Mesodermal cell (in vitro differentiated cells): ENCODE measurements around the gene SNX33.
"Not testable (repeated sequence)": the region's sequence is repeated elsewhere in the genome, so short reads cannot be mapped to it uniquely, and the experiment has no call there.

Experiments
- H3K27ac ChIP-seq: 2 replicates; pipeline ENCODE4 v1.7.0; 2013; ENCODE audit warnings: mild to moderate bottlenecking, low read depth, low read length, moderate library complexity; ENCODE audit not compliant: severe bottlenecking
- H3K36me3 ChIP-seq: 2 replicates; pipeline ENCODE4 v1.7.1; 2013; ENCODE audit warnings: mild to moderate bottlenecking, low read length, moderate library complexity; ENCODE audit not compliant: control insufficient read depth, insufficient read depth
- H3K4me1 ChIP-seq: one replicate; pipeline ENCODE4 v1.7.1; 2013; ENCODE audit warnings: mild to moderate bottlenecking, low read length; ENCODE audit not compliant: insufficient read depth, control insufficient read depth, poor library complexity, severe bottlenecking
- H3K4me3 ChIP-seq: 2 replicates; pipeline ENCODE4 v1.7.0; 2013; ENCODE audit warnings: low read length, control low read depth, mild to moderate bottlenecking; ENCODE audit not compliant: insufficient read depth, poor library complexity, severe bottlenecking; ENCODE audit errors: extremely low read depth
- H3K9me3 ChIP-seq: 2 replicates; pipeline ENCODE4 v1.7.1; 2013; ENCODE audit warnings: mild to moderate bottlenecking, low read length, moderate library complexity; ENCODE audit not compliant: control insufficient read depth
- whole genome bisulfite sequencing, 2 experiments: methylation state at CpG; one replicate each; pipeline ENCODE4 v1.1.5; 2013; ENCODE audit warnings: missing lambda C conversion rate in 2 of 2; ENCODE audit not compliant: insufficient coverage in 2 of 2; 5-methylcytosine and 5-hydroxymethylcytosine counted together

SNX33 gene

GRCh38 chr15:75688278-75688557, 40.5 kb downstream of the SNX33 start:
- Histone ChIP-seq H3K4me3 (no peak overlapping the region), H3K27ac (no peak overlapping the region), H3K36me3 (peaks cover 22% of the 10 kb centered on the region), H3K9me3 (no peaks in the 10 kb centered on the region), H3K4me1 (peaks cover 2% of the 10 kb centered on the region)
- WGBS, 2 experiments, result 97 to 98% methylated on average over 6 of the region's 7 CpGs

- Histone ChIP-seq H3K9me3 (no peaks in the 10 kb centered on the region), H3K36me3 (peaks cover 22% of the 10 kb centered on the region), H3K27ac (no peak overlapping the region), H3K4me1 (peaks cover 8% of the 10 kb centered on the region), H3K4me3 (no peak overlapping the region)
- WGBS, 2 experiments, result 98% methylated on average over 21 to 22 of the region's 26 CpGs
Observed at GRCh38 chr15:75688831-75689230, 41.1 kb downstream of the SNX33 start.

DNA sequence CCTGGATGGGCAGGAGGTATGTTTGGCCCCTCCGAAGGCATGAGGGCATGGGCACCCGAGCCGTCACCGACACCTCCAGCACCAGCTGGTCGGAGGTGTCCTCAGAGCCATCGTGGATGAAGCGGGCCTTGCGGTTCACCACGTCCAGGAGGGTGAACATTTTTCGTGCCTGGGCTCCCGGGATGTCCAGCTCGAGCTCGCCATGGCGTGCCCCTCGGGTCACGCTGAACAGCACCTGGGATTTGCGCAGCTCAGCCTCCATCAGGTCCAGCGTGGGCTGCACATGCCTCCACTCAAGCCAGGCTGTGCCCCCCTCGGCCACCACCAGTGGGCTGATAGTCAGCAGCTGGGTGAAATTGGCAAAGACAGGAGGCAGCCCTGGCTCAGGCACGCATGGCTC, 41.7 kb downstream of the SNX33 start:
- not testable (repeated sequence) for H3K27ac ChIP-seq, H3K4me3 ChIP-seq, H3K9me3 ChIP-seq
- Histone ChIP-seq H3K4me1 (peaks cover 14% of the 10 kb centered on the region), H3K36me3 (peaks cover 22% of the 10 kb centered on the region)
- WGBS, 2 experiments, result 92 to 95% methylated on average over 18 to 19 of the region's 20 CpGs

GRCh38 chr15:75692311-75692710, 44.6 kb downstream of the SNX33 start:
- H3K36me3 ChIP-seq, result peaks cover 14% of the 10 kb centered on the region
- H3K4me3 ChIP-seq, H3K27ac ChIP-seq, H3K9me3 ChIP-seq: not testable (repeated sequence)
- peaks cover 43% of the 10 kb centered on the region for H3K4me1 ChIP-seq
- WGBS, 2 experiments, result 85 to 91% methylated on average over 3 of the region's 4 CpGs

GRCh38 chr15:75693028-75693427, 45.3 kb downstream of the SNX33 start:
- not testable (repeated sequence) for H3K9me3 ChIP-seq, H3K36me3 ChIP-seq, H3K4me3 ChIP-seq, H3K27ac ChIP-seq
- WGBS, 2 experiments, result 93 to 97% methylated on average over 7 to 9 of the region's 15 CpGs
- H3K4me1 ChIP-seq, result peaks cover 49% of the 10 kb centered on the region

DNA sequence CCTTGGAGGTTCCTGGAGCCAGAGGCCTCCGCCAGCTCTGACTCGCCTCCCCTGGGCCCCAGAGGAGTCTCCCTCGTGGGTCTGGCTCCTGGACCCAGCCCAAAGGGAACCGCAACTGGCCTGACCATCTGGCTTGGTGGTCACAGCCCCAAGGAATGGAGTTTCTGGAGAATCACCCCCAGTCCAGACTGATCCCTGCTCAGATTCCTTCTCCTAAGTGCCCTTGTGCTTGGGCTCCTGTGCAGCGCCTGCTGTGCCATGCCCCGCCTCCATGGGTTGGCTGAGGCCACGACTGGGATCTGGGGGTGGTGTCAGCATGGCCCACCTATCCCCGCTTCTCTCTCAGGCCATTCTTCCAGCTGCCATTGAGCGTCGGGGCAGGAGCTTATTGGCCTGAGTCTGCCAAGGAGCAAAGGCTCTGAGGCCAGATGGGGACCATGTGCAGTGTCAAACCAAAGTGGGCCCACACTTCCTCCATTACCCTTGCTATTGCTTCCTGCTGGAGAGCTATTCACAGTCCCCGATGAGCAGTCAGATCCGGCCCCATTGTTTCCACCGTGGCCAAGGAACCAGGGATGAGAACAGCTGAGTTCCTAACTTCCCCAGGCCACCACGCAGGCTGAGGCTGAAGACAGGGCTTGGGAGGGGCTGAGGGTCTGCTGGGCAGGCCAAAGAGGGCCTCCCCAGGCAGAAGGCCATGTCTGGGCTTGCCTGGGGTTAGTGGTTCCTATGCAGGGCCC, 46.0 kb downstream of the SNX33 start:
- WGBS, 2 experiments, result 77 to 85% methylated on average over 9 to 13 of the region's 14 CpGs
- peaks cover 5% of the 10 kb centered on the region for H3K36me3 ChIP-seq
- H3K4me3 ChIP-seq, result no peak overlapping the region
- H3K9me3 ChIP-seq, result no peaks in the 10 kb centered on the region
- peaks cover 49% of the 10 kb centered on the region for H3K4me1 ChIP-seq
- H3K27ac ChIP-seq, result peak overlapping the region; percentile 79

- peaks cover 5% of the 10 kb centered on the region for H3K36me3 ChIP-seq
- H3K4me3 ChIP-seq, result no peak overlapping the region
- WGBS, 2 experiments, result 41 to 48% methylated on average over 15 to 16 of the region's 20 CpGs
- no peaks in the 10 kb centered on the region for H3K9me3 ChIP-seq
- peaks cover 52% of the 10 kb centered on the region for H3K4me1 ChIP-seq
- H3K27ac ChIP-seq, result peak overlapping the region; percentile 79
Observed at GRCh38 chr15:75694241-75695182, 46.8 kb downstream of the SNX33 start.

GRCh38 chr15:75695220-75695619, 47.5 kb downstream of the SNX33 start:
- H3K9me3 ChIP-seq, result no peaks in the 10 kb centered on the region
- H3K4me3 ChIP-seq, result no peak overlapping the region
- peaks cover 5% of the 10 kb centered on the region for H3K36me3 ChIP-seq
- H3K4me1 ChIP-seq, result peaks cover 56% of the 10 kb centered on the region
- peak overlapping the region; percentile 79 for H3K27ac ChIP-seq
- whole genome bisulfite sequencing, 2 experiments, result 60 to 61% methylated on average over 4 to 5 of the region's 6 CpGs

GRCh38 chr15:75695634-75696310, 48.1 kb downstream of the SNX33 start:
- H3K9me3 ChIP-seq, result no peaks in the 10 kb centered on the region
- peaks cover 61% of the 10 kb centered on the region for H3K4me1 ChIP-seq
- 86% methylated on average over 1 to 7 of the region's 7 CpGs for WGBS, 2 experiments
- no peak overlapping the region for H3K4me3 ChIP-seq
- peak overlapping the region; percentile 79 for H3K27ac ChIP-seq
- H3K36me3 ChIP-seq, result peaks cover under 1% of the 10 kb centered on the region

DNA sequence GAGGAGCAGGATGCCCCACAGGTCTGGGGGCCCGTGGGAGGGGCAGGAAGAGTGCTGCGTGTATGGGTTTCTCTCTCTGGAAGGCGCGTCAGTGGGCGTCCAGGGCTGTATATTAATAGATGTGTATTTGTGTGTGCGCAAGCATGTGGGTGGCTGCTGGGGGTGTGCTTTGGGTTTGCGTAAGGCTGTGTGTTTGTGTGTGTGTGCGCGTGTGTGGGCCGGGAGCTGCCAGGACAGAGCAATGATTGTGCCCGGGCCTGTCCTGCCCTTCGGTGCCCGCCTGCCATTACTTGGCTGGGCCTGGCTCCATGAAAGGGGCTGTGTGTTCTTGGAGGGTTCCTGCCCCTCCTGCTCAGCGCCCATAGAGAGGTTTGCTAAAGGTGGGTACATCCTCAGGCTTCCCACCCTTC, 48.6 kb downstream of the SNX33 start:
- whole genome bisulfite sequencing, 2 experiments, result 90 to 95% methylated on average over 8 to 14 of the region's 14 CpGs
- H3K9me3 ChIP-seq, result no peaks in the 10 kb centered on the region
- H3K4me1 ChIP-seq, result peaks cover 65% of the 10 kb centered on the region
- H3K4me3 ChIP-seq, result no peak overlapping the region
- no peaks in the 10 kb centered on the region for H3K36me3 ChIP-seq
- H3K27ac ChIP-seq, result no peak overlapping the region
